GM19455 (cell line): ENCODE results near the gene PCNT.

Source experiments
- ATAC-seq: cut with Tn5 transposase; IDR thresholded peaks from one replicate; pipeline ENCODE4 v1.9.1; 2021; ENCODE audit not compliant: unreplicated experiment

The PCNT gene

GRCh38 chr21:46334351-46335140 lies 10.6 kb downstream of the PCNT start:
- ATAC-seq, result no peak

- ATAC-seq, result no peak
Observed at GRCh38 chr21:46336603-46337002, 12.6 kb downstream of the PCNT start.

GRCh38 chr21:46340998-46341397 lies 17.0 kb downstream of the PCNT start:
- ATAC-seq, result no peak

- ATAC-seq, result no peak
Observed at GRCh38 chr21:46344219-46344915, 20.4 kb downstream of the PCNT start.

GRCh38 chr21:46345861-46346260 lies 21.9 kb downstream of the PCNT start:
- no peak for ATAC-seq

- ATAC-seq, result no peak
Observed at GRCh38 chr21:46346296-46347202, 22.6 kb downstream of the PCNT start.

GRCh38 chr21:46347203-46347550 lies 23.2 kb downstream of the PCNT start:
- no peak for ATAC-seq

GRCh38 chr21:46347791-46348381 lies 23.9 kb downstream of the PCNT start:
- no peak for ATAC-seq

- no peak for ATAC-seq
Observed at GRCh38 chr21:46349134-46349760, 25.3 kb downstream of the PCNT start.

- no peak for ATAC-seq
Observed at GRCh38 chr21:46350571-46350970, 26.6 kb downstream of the PCNT start.

GRCh38 chr21:46350981-46351380 lies 27.0 kb downstream of the PCNT start:
- ATAC-seq, result no peak

GRCh38 chr21:46351476-46352163 lies 27.7 kb downstream of the PCNT start:
- ATAC-seq, result no peak

- no peak for ATAC-seq
Observed at GRCh38 chr21:46352164-46352515, 28.2 kb downstream of the PCNT start.

- no peak for ATAC-seq
Observed at GRCh38 chr21:46352913-46353312, 29.0 kb downstream of the PCNT start.

- ATAC-seq, result no peak
Observed at GRCh38 chr21:46354046-46354445, 30.1 kb downstream of the PCNT start.

GRCh38 chr21:46354518-46354917 lies 30.6 kb downstream of the PCNT start:
- no peak for ATAC-seq

GRCh38 chr21:46355161-46356004 lies 31.4 kb downstream of the PCNT start:
- ATAC-seq, result no peak

- no peak for ATAC-seq
Observed at GRCh38 chr21:46356005-46356338, 32.0 kb downstream of the PCNT start.
